HEK293T (cell line): ENCODE results near the gene PARK7.

Source experiments
- CTCF ChIA-PET: fragments of 350-600 bp; formaldehyde crosslinking; extraction: SDS; loops from one replicate; lab custom pipeline; 2021; ENCODE audit warnings: antibody characterized with exemption, inconsistent platforms; lab: Yijun Ruan, JAX
- POLR2A ChIA-PET: fragments of 350-600 bp; formaldehyde crosslinking; extraction: SDS; loops from one replicate; lab custom pipeline; 2020; ENCODE audit warnings: antibody characterized with exemption, inconsistent platforms; lab: Yijun Ruan, JAX
- DNase-seq: peaks from one replicate; pipeline ENCODE4 v3.0.0; 2012; ENCODE audit warnings: mixed read lengths; ENCODE audit errors: extremely low spot score
- ARNT ChIP-seq: fragments of 450-650 bp; IDR thresholded peaks from 2 replicates; pipeline ENCODE4 v1.6.1; 2017; ENCODE audit warnings: mild to moderate bottlenecking
- BHLHE40 ChIP-seq: fragments of 450-650 bp; IDR thresholded peaks from 2 replicates; pipeline ENCODE4 v1.6.1; 2016; ENCODE audit warnings: mild to moderate bottlenecking, moderate library complexity, borderline replicate concordance
- CTBP1 ChIP-seq: fragments of 450-650 bp; IDR thresholded peaks from 2 replicates; pipeline ENCODE4 v1.6.1; 2016; ENCODE audit warnings: borderline replicate concordance
- ELF4 ChIP-seq: fragments of 450-650 bp; IDR thresholded peaks from 2 replicates; pipeline ENCODE4 v1.6.1; 2017; ENCODE audit warnings: antibody characterized with exemption
- FOXA1 ChIP-seq: fragments of 450-650 bp; IDR thresholded peaks from 2 replicates; pipeline ENCODE4 v1.6.1; 2016; ENCODE audit warnings: mild to moderate bottlenecking
- FOXK2 ChIP-seq: fragments of 450-650 bp; IDR thresholded peaks from 2 replicates; pipeline ENCODE4 v1.6.1; 2016; ENCODE audit warnings: mild to moderate bottlenecking
- FOXM1 ChIP-seq: fragments of 450-650 bp; IDR thresholded peaks from 2 replicates; pipeline ENCODE4 v1.6.1; 2017; ENCODE audit warnings: mild to moderate bottlenecking, borderline replicate concordance
- HDGF ChIP-seq: fragments of 450-650 bp; IDR thresholded peaks from 2 replicates; pipeline ENCODE4 v1.6.1; 2017; ENCODE audit warnings: antibody characterized with exemption, borderline replicate concordance
- L3MBTL2 ChIP-seq: fragments of 450-650 bp; conservative IDR thresholded peaks from 2 replicates; pipeline ENCODE4 v1.6.1; 2016; ENCODE audit warnings: mild to moderate bottlenecking
- LEF1 ChIP-seq: fragments of 450-650 bp; IDR thresholded peaks from 2 replicates; pipeline ENCODE4 v1.6.1; 2017; ENCODE audit warnings: mild to moderate bottlenecking, borderline replicate concordance
- NFRKB ChIP-seq: fragments of 450-650 bp; IDR thresholded peaks from 2 replicates; pipeline ENCODE4 v1.6.1; 2016; ENCODE audit warnings: mild to moderate bottlenecking, moderate library complexity
- PKNOX1 ChIP-seq: fragments of 450-650 bp; IDR thresholded peaks from 2 replicates; pipeline ENCODE4 v1.6.1; 2016
- SP1 ChIP-seq: fragments of 450-650 bp; IDR thresholded peaks from 2 replicates; pipeline ENCODE4 v1.6.1; 2017
- SUZ12 ChIP-seq: fragments of 450-650 bp; IDR thresholded peaks from 2 replicates; pipeline ENCODE4 v1.6.1; 2016; ENCODE audit warnings: mild to moderate bottlenecking
- TARDBP ChIP-seq: fragments of 450-650 bp; IDR thresholded peaks from 2 replicates; pipeline ENCODE4 v1.6.1; 2016
- ZNF384 ChIP-seq: fragments of 450-650 bp; IDR thresholded peaks from 2 replicates; pipeline ENCODE4 v1.6.1; 2016

PARK7 gene

GRCh38 chr1:8020032-8020431 is 58.5 kb downstream of the PARK7 start:
- no peak for DNase-seq
- TF ChIP-seq L3MBTL2 (no peak), BHLHE40 (no peak), PKNOX1 (no peak), ZNF384 (no peak), FOXM1 (no peak), CTBP1 (no peak), TARDBP (no peak), FOXK2 (no peak), NFRKB (no peak), SUZ12 (no peak), FOXA1 (no peak), SP1 (no peak), LEF1 (no peak), HDGF (no peak), ELF4 (no peak), ARNT (no peak)
- POLR2A ChIA-PET: no interaction called here
- CTCF ChIA-PET: interaction anchor here (0.9 to 3.4 kb wide), 2 partner anchors 44 to 295 kb away, joined by 3 to 23 read pairs; no protein-coding TSS in a partner anchor

- no peak for DNase-seq
- no peak for TF ChIP-seq PKNOX1
- TF ChIP-seq BHLHE40: no peak
- no peak for TF ChIP-seq NFRKB
- no peak for TF ChIP-seq HDGF
- TF ChIP-seq FOXA1: no peak
- TF ChIP-seq CTBP1: no peak
- TF ChIP-seq SUZ12: no peak
- no peak for TF ChIP-seq SP1
- no peak for TF ChIP-seq L3MBTL2
- no peak for TF ChIP-seq ELF4
- TF ChIP-seq FOXM1: no peak
- no peak for TF ChIP-seq TARDBP
- TF ChIP-seq FOXK2: no peak
- no peak for TF ChIP-seq LEF1
- no peak for TF ChIP-seq ZNF384
- TF ChIP-seq ARNT: no peak
- ChIA-PET CTCF (no interaction called here), POLR2A (no interaction called here)
These were observed 60.3 kb downstream of the PARK7 start for GRCh38 chr1:8021676-8022266.

GRCh38 chr1:8022395-8023286 is 61.1 kb downstream of the PARK7 start:
- ChIA-PET CTCF (interaction anchor here (0.6 to 2.6 kb wide), 4 partner anchors 8 to 291 kb away, joined by 3 to 8 read pairs (median 3); no protein-coding TSS in a partner anchor), POLR2A (no interaction called here)
- TF ChIP-seq TARDBP (no peak), NFRKB (no peak), ARNT (no peak), PKNOX1 (no peak), BHLHE40 (no peak), FOXK2 (no peak)
- DNase-seq: no peak

- TF ChIP-seq ELF4: no peak
- TF ChIP-seq L3MBTL2: peak; percentile 68
- ChIA-PET POLR2A (no interaction called here), CTCF (interaction anchor here (0.6 to 2.6 kb wide), 4 partner anchors 8 to 291 kb away, joined by 3 to 8 read pairs (median 3); no protein-coding TSS in a partner anchor)
- DNase-seq: no peak
These were observed 61.9 kb downstream of the PARK7 start for GRCh38 chr1:8023287-8023994.

- POLR2A ChIA-PET: no interaction called here
- CTCF ChIA-PET: interaction anchor here (2.6 kb wide), 1 partner anchor 9 kb away, joined by 8 read pairs; no protein-coding TSS in a partner anchor
- no peak for DNase-seq
- TF ChIP-seq HDGF: no peak
- TF ChIP-seq ZNF384: no peak
- TF ChIP-seq SP1: no peak
- no peak for TF ChIP-seq FOXA1
- no peak for TF ChIP-seq PKNOX1
- no peak for TF ChIP-seq L3MBTL2
- no peak for TF ChIP-seq FOXK2
- no peak for TF ChIP-seq ARNT
- no peak for TF ChIP-seq BHLHE40
- no peak for TF ChIP-seq ELF4
- TF ChIP-seq SUZ12: no peak
- TF ChIP-seq NFRKB: no peak
- TF ChIP-seq FOXM1: no peak
- no peak for TF ChIP-seq LEF1
- no peak for TF ChIP-seq CTBP1
- no peak for TF ChIP-seq TARDBP
These were observed 62.4 kb downstream of the PARK7 start for GRCh38 chr1:8023995-8024313.
